Hindlimb muscle (tissue), 1 donor: Measurements from ENCODE around the gene INO80. TPM values are rescaled to one million over a fixed set of nuclear protein-coding genes. Genes with fewer than 3 reads are reported as not detected.
A peak's percentile ranks its signal among the peaks of the same experiment; 100 is the strongest.
"Not testable (repeated sequence)": the region's sequence is repeated elsewhere in the genome, so short reads cannot be mapped to it uniquely, and the experiment has no call there.

ENCODE experiments used
- DNase-seq: peaks from one replicate; pipeline ENCODE4 v3.0.0-alpha.2; 2013
- polyA plus RNA-seq: library from polyadenylated mRNA; unstranded; fragments of 120-200 nt; gene quantifications from one replicate; pipeline ENCODE4 v1.2.1, GENCODE V29; 2013; ENCODE audit not compliant: insufficient read length

The INO80 gene
- polyA plus RNA-seq, 1 donor = 17.8 TPM

DNA sequence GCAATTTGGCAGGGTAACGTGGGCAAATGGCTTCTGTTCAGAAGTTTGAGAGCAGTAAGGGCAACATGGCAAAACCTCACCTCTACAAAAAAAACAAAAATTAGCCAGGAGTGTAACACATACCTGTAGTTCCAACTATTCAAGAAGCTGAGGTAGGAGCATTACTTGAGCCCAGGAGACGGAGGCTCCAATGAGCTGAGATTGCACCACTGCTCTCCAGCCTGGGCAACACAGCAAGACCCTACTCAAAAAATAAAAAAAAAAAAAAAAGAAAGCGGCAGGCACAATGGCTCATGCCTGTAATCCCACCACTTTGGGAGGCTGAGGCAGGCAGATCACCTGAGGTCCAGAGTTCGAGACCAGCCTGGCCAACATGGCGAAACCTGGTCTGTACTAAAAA is 5.9 kb upstream of the INO80 start:
- no peak for DNase-seq

DNA sequence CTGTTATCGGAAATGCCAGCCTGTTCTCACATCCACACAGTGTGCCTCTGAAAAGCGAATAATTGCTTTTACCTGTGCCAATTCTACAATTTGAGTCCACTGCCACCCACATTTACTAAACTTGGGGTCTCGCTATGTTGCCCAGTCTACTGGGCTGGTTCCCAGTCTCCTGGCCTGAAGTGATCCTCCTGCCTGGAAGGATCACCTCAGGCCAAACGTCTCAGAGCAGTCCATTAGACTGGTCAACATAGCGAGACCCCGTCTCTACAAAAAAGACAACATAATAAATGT is 827 bp upstream of the INO80 start:
- no peak for DNase-seq

DNA sequence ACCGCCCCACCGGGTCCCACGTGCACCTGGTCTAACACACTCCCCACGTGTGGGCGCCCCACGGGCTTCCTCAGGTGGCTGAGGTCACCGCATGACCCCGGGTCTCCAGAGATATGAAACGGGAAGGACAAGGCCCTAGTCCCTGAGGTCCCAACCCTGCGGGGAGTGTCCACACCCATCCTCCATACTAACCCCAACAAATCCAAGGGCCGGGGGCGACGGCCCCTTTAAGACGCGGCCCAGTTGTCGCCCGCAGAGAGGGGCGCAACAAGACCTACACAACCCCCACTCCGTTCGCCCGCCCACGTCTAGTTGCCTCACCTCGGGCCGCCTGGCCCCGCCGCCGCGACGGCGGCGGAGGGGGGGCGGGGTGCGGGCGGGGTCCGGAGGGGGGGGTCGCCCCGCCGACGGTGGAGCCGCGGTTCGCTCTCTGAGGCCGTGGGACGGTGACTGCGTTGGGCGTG is 396 bp downstream of the INO80 start:
- peak; percentile 58 for DNase-seq

DNA sequence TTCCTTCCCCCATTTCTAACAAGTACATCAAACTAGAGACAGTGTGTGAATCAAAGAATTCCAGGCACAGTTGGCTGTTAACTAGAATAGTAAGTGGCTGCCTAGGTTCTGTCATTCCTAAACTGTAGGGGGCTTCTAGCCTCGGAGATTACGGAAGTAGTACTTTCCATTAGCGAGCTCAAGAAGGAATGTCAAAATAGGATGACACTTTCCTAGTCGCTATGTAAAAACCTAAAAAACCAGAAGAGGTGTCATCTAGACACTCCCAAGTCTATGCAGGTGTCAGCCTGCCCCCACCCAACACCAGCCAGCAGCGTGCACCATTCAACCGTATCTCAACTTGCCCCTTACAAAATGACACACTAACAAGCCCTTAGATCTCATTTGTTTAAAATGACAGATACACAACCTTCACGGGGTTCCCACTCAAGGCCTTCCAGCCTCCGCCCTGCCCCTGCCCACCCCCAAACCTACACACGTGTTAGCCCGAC is 874 bp downstream of the INO80 start:
- peak; percentile 12 for DNase-seq

DNA sequence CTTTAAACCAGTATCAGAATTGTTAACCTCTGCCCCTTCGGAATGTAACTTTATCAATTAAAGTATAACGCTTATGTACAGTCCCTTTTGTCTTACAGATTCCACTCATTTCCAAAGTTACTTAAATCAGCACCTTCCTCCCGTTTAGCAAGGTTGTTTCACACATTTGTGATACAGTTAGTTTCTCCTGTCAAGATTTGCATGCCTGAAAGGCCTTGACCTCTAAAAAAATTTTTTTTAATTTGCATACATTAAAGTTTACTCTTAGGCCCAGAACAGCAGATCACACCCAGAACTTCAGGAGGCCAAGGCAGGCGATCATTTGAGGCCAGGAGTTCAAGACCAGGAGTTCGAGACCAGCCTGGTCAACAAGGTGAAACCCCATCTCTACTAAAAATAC is 9.1 kb downstream of the INO80 start:
- no peak for DNase-seq

DNA sequence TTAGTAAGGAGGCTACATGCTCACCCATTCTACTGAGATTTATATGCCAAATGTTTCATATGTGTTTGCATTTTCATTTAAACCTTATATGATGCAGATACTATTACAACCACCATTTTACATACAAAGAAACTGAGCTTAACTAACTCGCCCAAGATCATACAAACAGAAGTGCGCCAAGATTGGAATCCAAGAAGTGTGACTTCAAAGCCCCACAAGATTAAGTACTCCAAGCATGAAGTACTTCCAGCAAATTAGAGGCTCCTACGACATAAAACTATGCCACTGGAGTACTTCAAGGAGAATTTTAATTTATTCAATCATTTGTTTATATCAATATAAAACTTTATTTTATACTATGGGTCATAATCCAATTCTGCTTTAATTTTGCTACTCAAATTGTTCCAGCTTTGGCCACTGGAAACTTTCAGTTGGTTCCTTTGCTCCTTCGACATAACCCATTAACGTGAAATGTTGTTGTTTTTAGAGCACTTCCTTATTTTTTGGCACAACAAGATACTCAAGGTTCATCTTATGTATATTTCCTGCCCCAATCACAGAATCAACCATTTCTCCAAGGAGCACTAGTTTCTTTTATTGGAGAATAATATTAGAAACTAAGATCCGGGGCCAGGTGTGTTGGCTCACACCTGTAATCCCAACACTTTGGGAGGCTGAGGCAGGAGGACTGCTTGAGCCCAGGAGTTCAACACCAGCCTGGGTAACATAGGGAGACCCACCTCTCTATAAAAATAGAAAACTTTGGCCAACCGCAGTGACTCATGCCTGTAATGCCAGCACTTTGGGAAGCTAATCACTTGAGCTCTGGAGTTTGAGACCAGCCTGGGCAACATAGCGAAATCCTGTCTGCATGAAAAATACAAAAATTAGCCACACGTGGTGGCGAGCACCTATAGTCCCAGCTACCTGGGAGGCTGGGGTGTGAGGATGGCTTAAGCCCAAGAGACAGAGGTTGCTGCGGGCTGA is 10.4 kb downstream of the INO80 start:
- no peak for DNase-seq

DNA sequence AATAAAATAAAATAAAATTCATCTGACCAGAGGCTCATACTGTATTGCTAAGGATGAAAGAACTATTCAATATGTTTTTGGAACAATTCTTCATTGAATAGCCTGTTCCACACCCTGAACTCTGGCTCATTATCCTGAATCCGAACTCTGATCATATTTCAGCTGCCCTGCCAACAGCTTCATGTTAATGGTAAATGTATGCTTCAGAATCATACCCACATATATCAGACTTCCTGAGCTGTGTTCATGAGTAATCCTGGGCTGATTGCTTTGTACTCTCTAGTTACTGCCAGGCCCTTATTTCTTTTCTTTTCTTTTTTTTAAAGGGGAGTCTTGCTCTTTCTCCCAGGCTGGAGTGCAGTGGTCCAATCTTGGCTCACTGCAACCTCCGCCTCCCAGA is 11.8 kb downstream of the INO80 start:
- no peak for DNase-seq

DNA sequence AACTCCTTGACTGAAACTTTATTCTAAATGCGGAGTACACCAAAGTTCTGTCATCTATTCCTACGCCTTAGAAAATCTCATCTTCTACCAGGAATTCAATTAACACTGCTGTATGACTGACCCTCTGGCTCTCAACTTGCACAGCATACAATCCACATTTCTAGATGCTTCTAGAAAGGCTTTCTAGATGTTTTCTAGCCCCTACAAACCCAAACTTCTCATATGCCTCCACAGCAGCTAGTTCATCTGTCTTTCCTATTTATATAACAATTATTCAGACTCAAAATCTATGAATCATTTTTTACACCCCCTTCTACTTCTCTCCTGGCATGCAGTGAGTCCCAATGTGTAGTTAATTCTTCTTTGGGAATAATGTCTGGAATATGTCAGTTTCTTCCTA is 13.2 kb downstream of the INO80 start:
- no peak for DNase-seq

DNA sequence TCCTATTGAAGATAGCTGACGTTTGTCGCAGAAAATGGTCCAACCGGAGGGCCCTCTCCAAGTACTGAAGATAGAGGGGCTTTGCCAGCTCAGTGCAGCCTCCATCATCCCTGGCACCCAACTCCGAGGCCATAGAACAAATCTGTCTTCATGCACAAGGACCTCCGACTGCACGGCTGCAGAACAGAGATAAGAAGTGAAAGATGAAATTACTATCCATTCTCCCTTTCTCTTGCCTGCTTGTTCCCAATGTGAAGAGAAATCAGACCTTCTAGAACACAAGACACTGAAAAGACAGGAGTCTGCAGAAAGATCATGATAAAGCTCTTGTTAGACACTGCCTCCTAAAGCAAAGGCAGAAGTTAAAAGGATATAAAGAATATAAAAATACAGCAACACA is 19.9 kb downstream of the INO80 start:
- no peak for DNase-seq

DNA sequence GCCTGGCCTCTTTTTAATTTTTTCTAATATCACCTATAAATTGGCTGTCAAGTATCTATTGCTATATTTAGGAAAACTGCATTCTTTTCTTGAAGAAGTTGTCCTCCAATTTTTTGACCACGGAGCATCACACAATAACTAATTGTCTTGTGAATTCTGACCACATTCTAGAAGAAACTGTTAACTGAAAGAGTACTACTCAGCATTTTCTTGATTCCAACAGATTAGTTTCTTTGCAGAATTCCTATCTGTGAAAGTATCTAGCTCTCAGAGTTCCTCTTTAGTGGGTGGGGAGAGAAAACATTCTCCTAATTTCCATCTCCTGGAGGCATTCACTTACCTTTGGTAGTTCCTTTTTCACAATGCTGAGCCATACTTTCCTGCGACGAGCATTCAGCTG is 31.1 kb downstream of the INO80 start:
- no peak for DNase-seq

DNA sequence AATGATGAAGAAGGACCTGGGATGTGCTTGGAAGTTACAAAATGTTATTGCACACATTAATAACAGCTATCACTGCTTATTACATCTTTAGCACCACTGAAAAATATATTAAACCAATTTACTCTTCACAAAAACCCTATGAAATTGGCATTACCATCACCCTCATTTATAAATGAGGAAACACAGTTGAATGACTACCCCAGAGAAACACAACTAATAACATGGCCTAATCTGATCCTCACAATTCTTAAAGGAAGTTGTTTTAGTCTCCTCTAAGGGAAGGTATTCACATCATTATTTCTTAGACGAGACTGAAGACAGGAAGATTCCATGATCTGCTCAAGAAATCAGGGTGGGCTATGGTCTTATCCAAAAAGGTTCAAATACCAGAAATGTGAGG is 35.9 kb downstream of the INO80 start:
- DNase-seq = no peak

DNA sequence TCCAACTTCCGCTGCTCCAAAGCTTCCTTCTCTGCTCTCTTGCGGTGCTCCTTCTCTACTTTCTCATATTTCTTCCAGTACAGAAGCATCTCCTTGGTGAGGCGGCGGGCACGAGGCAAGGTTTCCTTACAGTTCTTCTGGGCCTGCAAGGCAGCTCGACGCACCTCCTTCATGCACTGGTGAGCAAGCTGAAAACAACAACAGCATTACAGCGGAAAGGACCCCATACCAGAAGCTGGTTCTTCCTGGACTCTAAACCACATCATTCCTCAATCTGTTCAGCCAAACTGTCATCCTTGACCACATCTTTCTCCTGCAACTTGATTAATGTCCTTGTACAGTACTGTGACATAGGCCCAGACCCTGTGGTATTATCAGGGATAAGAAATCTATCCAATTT is 36.4 kb downstream of the INO80 start:
- no peak for DNase-seq

DNA sequence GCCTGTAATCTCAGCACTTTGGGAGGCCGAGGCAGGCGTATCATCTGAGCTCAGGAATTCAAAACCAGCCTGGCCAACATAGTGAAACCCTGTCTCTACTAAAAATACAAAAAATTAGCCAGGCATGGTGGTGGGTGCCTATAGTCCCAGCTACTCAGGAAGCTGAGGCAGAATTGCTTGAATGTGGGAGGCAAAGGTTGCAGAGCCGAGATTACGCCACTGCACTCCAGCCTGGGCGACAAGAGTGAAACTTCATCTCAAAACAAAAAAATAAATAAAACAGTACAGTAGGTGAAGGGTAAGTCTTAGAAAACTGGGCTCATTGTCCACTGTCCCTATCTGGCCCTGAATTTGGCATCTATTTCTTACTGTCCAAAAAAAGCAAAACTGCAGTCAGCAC is 37.2 kb downstream of the INO80 start:
- DNase-seq = not testable (repeated sequence)

DNA sequence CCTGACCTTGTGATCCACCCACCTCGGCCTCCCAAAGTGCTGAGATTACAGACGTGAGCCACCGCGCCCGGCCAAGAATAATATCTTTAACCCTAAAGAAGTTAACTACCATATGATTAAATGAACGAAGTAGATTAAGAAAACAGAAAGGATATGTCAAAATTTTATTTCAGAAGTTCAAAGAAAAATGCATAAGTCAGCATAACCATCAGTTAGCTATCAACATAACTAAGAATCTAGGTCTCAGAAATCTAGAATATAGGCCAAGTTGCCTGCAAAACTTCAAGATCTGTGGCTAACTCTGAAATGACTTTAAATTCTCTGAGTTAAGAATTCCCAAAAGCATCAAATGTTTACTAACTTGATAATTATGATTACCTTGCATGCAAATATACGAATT is 38.0 kb downstream of the INO80 start:
- no peak for DNase-seq

DNA sequence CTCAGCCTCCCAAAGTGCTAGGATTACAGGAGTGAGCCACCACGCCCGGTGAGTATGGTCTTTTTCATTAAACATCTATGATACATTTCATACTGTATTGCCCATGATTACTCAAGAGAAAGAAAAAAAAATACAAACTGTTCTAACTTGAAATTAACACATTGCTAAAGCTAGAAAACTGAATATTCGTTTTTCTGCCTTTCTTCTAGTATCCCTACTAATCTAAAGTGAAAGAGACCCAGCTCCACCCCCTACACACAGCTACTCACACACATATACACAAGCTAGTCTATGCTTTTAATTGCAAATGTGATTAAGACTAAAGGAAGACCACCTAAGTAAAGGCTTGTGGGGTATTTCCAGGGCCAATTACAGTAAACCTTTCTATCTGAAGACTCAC is 43.1 kb downstream of the INO80 start:
- DNase-seq = no peak

DNA sequence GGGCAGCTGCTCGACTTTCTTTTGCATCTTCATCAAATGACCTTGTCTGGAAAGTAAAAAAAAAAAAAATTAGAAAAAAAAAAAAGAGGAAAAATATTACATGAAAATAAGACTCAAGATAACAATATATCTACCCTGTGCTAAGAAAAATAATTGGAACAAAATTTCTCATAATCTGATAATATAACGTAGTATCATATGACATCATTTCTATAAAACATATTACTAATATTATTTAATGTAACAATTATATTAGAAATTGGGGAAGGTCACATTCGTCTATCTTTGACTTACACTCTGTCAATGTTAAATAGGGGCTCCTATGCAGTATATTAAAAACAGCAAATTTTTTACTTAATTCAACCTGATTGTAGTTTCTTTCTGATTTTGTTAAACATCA is 44.1 kb downstream of the INO80 start:
- DNase-seq = no peak

DNA sequence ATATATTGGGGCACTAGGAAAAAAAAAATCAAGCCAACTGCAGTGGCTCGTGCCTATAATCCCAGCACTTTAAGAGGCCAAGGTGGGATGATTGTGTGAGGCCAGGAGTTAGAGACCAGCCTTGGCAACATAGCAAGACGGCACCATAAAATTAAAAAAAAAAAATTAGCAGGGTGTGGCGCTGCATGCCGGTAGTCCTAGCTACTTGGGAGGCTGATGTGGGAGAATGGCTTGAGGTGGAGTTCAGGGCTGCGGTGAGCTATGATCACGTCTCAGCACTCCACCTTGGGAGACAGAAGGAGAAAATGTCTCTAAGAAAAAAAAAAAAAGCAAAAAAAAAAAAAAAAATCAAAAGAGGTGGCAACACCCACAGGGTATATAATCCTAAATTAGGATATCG is 49.6 kb downstream of the INO80 start:
- DNase-seq = no peak

DNA sequence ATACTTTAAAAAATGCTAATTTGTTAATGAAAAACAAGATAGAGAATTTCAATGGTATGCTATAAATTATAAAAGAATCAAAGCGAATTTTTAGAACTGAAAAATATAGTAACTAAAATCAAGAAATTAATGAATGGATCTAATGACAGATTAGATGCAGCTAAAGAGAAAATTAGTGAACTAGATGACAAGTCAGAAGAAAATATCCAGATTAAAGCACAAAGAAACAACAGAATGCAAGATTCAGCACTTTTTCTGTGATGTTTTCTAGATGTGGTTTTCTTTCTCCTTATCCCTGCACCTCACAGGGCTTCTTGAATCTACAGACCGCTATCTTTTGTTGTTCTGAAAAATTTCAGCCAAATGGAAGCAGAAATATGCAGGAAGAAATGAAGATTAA is 54.4 kb downstream of the INO80 start:
- no peak for DNase-seq

DNA sequence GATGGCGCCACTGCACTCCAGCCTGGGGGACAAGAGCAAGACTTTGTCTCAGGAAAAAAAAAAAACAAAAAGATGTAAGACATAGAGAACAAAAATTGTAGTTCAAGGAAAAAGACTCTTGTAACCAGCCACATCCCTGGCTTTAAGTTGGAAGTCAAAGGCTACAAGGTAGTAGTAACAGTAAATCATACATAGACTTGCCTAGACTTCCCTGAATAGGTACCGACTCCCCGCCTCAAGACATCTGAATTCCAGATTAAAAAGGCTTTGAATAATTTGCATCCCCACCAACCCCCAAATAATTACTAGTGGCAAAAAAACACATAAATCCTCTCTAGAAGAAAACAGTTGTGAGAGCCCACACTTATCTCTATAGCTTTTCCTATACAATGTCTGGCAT is 55.6 kb downstream of the INO80 start:
- DNase-seq = no peak

DNA sequence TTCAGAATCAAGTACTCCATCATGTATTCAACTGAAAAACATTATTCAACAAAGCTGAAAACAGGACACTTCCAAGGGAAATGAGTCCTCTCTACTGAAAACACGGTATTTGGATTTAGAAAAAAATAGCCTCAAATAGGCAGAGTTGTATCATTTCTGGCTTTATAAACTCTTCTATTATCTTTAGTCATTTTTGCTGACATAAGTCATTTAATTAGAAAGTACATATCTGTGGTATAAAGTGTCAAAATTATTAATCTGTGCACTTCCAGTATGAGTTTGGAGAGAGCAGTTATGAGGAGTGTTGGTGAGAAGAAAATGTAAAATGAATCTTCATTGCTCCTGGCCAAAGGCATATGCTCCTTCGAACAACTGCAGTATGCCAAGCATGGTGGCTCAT is 59.3 kb downstream of the INO80 start:
- DNase-seq = no peak

DNA sequence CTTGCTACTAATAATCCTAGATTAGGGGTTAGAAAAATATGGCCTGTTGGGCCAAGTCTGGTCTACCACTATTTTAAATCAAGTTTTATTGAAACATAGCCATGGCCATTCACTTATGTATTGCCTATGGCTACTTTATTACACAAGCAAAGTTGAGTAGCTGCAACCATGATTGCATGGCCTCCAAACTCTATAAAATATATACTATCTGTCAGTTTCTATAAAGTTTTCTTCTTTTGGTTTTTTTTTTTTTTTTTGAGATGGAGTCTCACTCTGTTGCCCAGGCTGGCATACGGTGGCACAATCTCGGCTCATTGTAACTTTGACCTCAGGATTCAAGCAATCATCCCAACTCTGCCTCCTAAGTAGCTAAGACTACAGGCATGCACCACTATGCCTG is 60.4 kb downstream of the INO80 start:
- no peak for DNase-seq

DNA sequence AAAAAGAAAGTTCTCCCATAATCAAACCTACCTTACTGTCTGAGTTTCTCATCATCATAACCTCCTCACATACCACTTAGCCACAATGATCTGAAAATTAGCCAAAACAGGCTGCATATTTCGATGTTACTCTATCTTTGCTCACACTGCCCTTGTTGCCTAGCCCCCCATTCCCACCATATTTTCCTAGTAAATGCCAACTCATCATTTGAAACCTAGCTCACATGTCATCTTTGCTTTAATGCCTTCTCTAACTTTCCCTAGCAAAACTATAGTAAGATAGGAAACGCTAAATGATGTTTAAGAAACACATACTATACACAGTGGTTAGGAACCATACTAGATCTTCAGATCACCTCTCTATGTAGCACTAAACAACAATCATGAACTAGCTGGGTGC is 64.9 kb downstream of the INO80 start:
- no peak for DNase-seq

DNA sequence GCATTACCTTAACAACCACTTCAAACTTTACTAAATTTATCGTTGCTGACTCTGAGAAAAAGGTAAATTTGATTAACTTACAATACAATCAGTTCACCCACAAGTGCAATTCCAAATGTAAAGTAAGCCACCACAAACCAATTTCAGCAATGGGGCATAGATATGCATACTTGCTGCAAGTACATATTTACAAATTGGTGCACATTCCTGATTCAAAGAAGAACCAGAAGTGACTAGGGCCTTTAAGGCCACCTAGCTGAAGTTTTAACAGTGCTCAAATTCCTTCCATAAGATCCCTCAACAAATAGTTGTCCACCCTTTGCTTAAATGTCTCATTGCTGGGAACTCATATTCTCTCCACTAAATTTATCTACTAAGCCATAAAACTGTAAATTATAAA is 67.2 kb downstream of the INO80 start:
- DNase-seq = no peak

DNA sequence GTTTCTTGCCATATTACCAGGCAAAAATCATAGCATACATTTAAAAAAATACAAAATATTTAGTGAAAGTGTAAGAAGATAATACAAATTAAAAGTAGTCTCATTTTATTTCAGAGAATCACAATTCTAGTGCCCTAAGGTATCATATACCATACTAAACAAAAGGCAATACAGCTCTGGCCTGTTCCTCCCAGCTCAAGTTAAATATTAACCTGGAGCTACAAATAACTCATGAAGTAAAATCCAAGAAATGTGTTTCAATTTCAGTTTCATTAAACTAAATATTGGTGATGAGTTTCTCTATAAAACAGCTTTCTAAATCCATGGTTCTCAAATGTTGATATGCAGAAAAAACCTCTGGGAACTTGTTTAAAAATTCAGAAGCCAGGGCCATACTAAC is 67.7 kb downstream of the INO80 start:
- DNase-seq = no peak

DNA sequence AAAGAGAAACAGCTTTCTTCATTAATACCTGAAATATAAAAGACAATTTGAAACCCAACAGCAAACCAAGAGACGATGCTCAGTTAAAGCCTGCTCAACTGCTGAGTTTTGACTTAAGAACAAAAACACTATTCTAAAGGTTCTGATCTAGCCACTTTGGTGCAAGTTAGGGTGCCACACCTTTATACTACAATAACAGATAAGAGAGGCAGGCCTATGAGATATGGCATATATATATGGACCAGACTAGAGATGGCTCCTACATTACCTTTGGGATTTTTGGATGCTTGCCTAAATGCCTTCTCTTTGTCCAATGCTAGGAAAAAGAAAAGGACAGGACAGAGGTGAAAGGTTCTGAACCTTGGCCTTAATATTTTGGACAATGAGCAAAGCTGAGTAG is 68.6 kb downstream of the INO80 start:
- DNase-seq = no peak
